Measurements from ENCODE around the gene VPS41.

Gene VPS41

DNA sequence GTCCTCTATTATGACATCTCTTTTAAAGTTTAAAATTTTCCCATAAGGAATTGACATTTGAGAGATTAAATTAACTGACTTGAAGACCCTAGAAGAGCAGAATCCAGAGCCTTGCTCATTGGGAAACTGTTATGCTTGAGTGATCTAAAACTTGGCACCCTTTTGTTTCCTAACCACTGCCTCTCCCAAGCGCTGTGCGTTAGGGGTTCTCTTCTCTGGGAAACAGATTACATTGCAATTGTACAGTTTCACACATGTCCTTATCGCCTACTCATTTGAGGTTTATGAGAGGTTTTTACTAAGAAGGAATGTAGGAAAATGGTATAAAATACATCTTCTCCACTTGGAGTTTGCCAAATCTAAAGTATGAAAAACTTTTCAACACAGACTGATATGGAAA is 151.1 kb downstream of the VPS41 start:
- DNase-seq (ENCODE audit: low spot score in 2 of 2) = no peak
- Mint-ChIP-seq H3K27ac (ENCODE audit: low read depth) (no peak overlapping the region), H3K9me3 (no peaks in the 10 kb centered on the region), H3K4me1 (no peaks in the 10 kb centered on the region), H3K4me3 (no peak overlapping the region), H3K36me3 (ENCODE audit: insufficient read depth) (peaks cover 24% of the 10 kb centered on the region), H3K27me3 (no peaks in the 10 kb centered on the region)
- ATAC-seq (replicated peaks; ENCODE audit: extremely low read depth, poor library complexity, severe bottlenecking) = no peak

DNA sequence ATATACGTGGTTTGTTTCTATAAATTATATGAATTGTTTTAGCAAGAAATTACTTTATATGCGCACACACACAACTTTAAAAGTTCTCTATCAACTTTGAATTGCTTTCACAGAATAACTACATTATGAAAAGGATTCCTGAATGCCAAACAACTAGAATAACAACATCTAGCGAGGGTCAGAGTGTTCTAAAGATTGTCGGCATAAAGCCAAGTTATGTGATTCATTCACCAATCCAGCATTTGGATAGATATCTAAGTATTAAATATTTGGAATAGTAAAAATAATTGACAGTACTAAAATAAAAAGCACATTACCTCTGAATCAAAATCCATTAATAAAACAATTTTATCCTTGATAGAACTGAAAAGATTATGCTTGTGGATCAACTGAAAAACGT is 152.5 kb downstream of the VPS41 start:
- no peaks in the 10 kb centered on the region for H3K27me3 Mint-ChIP-seq
- peaks cover 34% of the 10 kb centered on the region for H3K36me3 Mint-ChIP-seq (ENCODE audit: insufficient read depth)
- H3K4me1 Mint-ChIP-seq = no peaks in the 10 kb centered on the region
- ATAC-seq (replicated peaks; ENCODE audit: extremely low read depth, poor library complexity, severe bottlenecking) (no peak), DNase-seq (ENCODE audit: low spot score in 2 of 2) (no peak)
- no peak overlapping the region for H3K27ac Mint-ChIP-seq (ENCODE audit: low read depth)
- no peak overlapping the region for H3K4me3 Mint-ChIP-seq
- no peaks in the 10 kb centered on the region for H3K9me3 Mint-ChIP-seq

DNA sequence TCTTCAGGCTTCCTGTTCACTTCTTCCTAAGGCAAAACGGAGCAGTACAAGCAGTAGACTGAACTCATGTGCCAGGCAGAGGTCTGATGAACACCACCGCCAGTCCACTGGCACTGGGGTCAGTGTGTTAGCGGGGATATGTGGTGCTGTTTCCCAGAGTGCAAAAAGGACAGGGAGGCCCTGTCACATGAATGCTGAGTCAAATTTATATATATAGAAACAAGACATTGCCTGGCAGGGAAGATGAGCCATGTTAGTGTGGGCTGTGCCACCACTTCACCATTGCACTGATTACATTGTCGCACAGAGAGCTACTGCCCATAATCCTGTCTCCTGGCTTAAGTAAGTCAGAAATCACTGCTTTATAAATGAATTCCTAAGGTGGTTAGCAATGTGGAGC is 155.6 kb downstream of the VPS41 start:
- no peak for ATAC-seq (replicated peaks; ENCODE audit: extremely low read depth, poor library complexity, severe bottlenecking)
- Mint-ChIP-seq H3K4me1 (no peaks in the 10 kb centered on the region), H3K36me3 (ENCODE audit: insufficient read depth) (peaks cover 35% of the 10 kb centered on the region), H3K27me3 (no peaks in the 10 kb centered on the region), H3K27ac (ENCODE audit: low read depth) (no peak overlapping the region), H3K9me3 (no peaks in the 10 kb centered on the region), H3K4me3 (no peak overlapping the region)
- no peak for DNase-seq (ENCODE audit: low spot score in 2 of 2)

DNA sequence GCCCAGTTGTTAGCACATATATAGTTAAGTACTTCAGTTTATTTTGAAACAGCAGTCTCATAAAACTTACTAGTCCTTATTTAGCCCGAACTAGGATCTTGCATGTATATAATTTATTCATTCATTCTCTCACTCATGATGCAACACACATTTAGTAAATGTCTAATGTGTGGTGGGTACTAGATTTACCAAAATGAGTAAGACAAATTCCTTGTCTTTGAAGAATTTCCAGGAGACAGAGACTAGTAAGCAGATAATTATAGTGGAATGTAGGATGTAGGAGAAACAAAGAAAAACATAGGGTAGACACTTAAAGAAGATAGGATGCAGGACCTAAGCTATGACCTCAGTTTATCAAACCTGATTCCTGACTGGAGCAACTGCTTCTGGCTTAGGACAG is 157.6 kb downstream of the VPS41 start:
- Mint-ChIP-seq H3K27ac (ENCODE audit: low read depth) (no peak overlapping the region), H3K4me3 (no peak overlapping the region), H3K9me3 (no peaks in the 10 kb centered on the region), H3K4me1 (no peaks in the 10 kb centered on the region), H3K36me3 (ENCODE audit: insufficient read depth) (peaks cover 37% of the 10 kb centered on the region), H3K27me3 (no peaks in the 10 kb centered on the region)
- ATAC-seq (replicated peaks; ENCODE audit: extremely low read depth, poor library complexity, severe bottlenecking) (no peak), DNase-seq (ENCODE audit: low spot score in 2 of 2) (no peak)

DNA sequence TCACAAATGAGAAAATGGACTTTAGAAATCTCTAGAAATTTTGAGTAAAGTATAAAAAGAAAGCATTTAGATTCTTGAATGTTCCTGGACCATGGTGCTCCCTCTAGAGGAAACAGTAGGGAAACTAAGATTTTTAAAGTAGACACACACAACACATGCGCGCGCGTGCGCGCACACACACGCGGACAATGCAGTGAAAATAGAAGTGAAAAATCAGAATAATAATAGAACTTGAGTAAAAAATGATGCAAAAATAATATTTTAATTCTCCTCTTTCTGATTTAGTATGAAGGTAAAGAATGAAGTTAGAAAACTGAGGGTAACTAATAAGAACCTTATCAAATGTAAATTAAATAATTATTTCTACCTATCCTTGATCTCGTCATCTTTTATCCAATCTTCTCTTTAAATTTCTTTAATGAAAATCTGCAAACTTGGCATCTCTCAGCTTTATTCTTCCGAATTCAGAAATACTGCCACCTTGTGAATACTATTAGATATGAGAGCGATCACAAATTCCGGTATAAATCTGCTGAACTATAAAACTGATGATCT is 160.9 kb downstream of the VPS41 start:
- Mint-ChIP-seq H3K9me3 (no peaks in the 10 kb centered on the region), H3K27me3 (no peaks in the 10 kb centered on the region), H3K4me1 (no peaks in the 10 kb centered on the region), H3K36me3 (ENCODE audit: insufficient read depth) (peaks cover 39% of the 10 kb centered on the region), H3K27ac (ENCODE audit: low read depth) (no peak overlapping the region), H3K4me3 (no peak overlapping the region)
- no peak for ATAC-seq (replicated peaks; ENCODE audit: extremely low read depth, poor library complexity, severe bottlenecking)
- no peak for DNase-seq (ENCODE audit: low spot score in 2 of 2)

DNA sequence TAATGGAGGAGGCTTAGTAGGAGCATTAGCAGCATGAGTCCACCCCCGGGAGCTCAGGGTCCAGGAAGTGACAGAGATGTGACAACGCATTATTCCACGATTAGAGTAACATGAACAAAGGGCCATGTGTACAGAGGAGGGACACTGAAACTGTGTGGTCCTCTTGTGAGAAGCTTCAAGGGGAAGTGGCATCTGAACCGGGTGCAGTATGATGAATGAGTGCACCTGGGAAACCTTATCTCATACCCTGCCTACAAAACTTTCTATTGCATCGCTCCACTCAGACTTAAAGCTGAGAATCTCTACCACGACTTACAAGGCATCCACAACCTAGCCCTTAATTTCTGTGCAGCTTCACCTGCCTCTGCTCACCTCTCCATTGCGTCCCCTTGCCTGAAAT is 162.6 kb downstream of the VPS41 start:
- no peak for ATAC-seq (replicated peaks; ENCODE audit: extremely low read depth, poor library complexity, severe bottlenecking)
- Mint-ChIP-seq H3K27ac (ENCODE audit: low read depth) (no peak overlapping the region), H3K36me3 (ENCODE audit: insufficient read depth) (peaks cover 39% of the 10 kb centered on the region)

DNA sequence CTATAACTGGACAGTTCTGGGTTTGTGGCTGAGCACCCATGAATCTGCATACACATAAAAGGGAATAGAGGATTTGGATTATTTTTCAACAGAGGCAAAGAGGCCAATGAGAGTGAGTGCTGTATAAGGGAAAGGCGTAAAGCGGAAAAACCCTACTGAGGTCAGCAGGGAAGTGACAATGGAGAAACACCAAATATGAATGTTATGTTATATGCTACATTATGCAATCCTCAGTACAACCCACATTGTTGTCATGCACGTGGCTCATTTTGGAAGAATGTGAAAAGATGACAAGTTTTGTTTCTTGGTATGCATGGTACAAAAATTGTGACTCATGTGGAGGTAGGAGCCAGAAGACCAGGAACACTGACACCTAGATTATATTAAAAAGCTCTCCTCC is 164.2 kb downstream of the VPS41 start:
- no peaks in the 10 kb centered on the region for H3K4me1 Mint-ChIP-seq

More for the DNA sequence above, 162.6 kb downstream of the VPS41 start:
- H3K4me1 Mint-ChIP-seq = no peaks in the 10 kb centered on the region
- DNase-seq (ENCODE audit: low spot score in 2 of 2) = no peak
- no peaks in the 10 kb centered on the region for H3K9me3 Mint-ChIP-seq
- H3K4me3 Mint-ChIP-seq = no peak overlapping the region
- no peaks in the 10 kb centered on the region for H3K27me3 Mint-ChIP-seq

DNA sequence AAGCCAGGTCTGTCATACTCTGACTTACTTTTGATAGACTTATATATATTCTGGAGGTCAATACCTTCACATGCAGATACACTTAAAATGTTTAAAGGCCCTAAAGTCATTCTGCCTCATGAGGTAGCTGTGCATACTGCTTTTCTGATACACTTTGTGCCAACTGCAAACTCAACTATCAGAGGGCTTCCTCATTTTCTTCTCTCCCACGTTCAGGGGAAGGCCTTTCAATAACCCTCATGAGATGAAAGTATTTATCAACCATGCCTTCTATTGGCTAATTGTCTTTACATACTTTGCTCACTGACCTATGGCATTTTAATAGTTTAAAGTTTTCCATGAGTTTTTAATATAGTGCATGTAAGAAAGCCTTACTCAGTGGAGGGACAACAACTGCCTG is 165.1 kb downstream of the VPS41 start:
- Mint-ChIP-seq H3K27ac (ENCODE audit: low read depth) (no peak overlapping the region), H3K9me3 (no peaks in the 10 kb centered on the region), H3K27me3 (no peaks in the 10 kb centered on the region), H3K36me3 (ENCODE audit: insufficient read depth) (peaks cover 39% of the 10 kb centered on the region), H3K4me1 (no peaks in the 10 kb centered on the region), H3K4me3 (no peak overlapping the region)
- DNase-seq (ENCODE audit: low spot score in 2 of 2) = no peak
- ATAC-seq (replicated peaks; ENCODE audit: extremely low read depth, poor library complexity, severe bottlenecking) = no peak

More for the DNA sequence above, 164.2 kb downstream of the VPS41 start:
- Mint-ChIP-seq H3K9me3 (no peaks in the 10 kb centered on the region), H3K27ac (ENCODE audit: low read depth) (no peak overlapping the region), H3K4me3 (no peak overlapping the region), H3K27me3 (no peaks in the 10 kb centered on the region), H3K36me3 (ENCODE audit: insufficient read depth) (peaks cover 40% of the 10 kb centered on the region)
- ATAC-seq (replicated peaks; ENCODE audit: extremely low read depth, poor library complexity, severe bottlenecking) = no peak
- no peak for DNase-seq (ENCODE audit: low spot score in 2 of 2)

DNA sequence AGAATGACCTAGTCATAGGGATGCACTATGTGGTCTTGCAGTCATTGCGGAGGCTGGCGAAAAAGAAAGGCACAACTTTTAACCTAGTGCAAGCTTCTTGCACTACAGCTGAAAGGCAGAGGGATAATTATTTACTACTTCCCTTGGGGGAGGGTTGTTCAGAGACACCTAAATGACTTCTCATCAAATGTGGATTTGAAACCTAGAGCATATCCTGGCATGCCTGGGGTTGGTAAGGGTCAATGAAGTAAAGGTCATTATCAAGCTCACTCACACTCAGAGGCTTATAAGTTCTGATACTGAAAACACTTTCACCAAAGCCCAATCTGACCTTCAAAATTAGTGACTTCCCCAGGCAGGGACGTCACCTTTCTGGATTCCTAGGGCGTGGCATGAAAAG is 168.9 kb downstream of the VPS41 start:
- H3K4me3 Mint-ChIP-seq = no peak overlapping the region
- DNase-seq (ENCODE audit: low spot score in 2 of 2) (no peak), ATAC-seq (replicated peaks; ENCODE audit: extremely low read depth, poor library complexity, severe bottlenecking) (no peak)
- no peaks in the 10 kb centered on the region for H3K27me3 Mint-ChIP-seq
- peaks cover 35% of the 10 kb centered on the region for H3K36me3 Mint-ChIP-seq (ENCODE audit: insufficient read depth)
- H3K4me1 Mint-ChIP-seq = no peaks in the 10 kb centered on the region
- no peaks in the 10 kb centered on the region for H3K9me3 Mint-ChIP-seq
- H3K27ac Mint-ChIP-seq (ENCODE audit: low read depth) = no peak overlapping the region

DNA sequence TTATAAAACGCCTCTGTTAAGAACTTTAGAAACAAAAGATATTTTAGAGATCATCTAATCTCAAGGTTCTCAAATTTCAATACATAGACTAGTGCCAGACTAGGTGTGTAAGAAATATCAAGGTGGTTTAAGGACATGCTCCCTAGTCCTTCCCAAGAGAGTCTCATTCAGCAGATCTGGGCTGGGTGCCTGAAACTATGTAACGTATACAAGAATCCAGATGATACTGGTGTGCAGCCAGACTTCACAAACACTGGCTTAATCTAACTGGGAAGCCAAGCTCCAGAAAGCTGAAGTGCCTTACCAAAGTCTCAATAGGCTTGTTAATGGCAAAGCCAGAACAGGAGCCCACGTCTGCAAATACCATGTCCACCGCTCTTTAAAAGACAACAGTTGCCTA is 172.9 kb downstream of the VPS41 start:
- H3K27me3 Mint-ChIP-seq = no peaks in the 10 kb centered on the region
- ATAC-seq (replicated peaks; ENCODE audit: extremely low read depth, poor library complexity, severe bottlenecking) (no peak), DNase-seq (ENCODE audit: low spot score in 2 of 2) (no peak)
- H3K4me3 Mint-ChIP-seq = no peak overlapping the region
- no peaks in the 10 kb centered on the region for H3K4me1 Mint-ChIP-seq
- no peak overlapping the region for H3K27ac Mint-ChIP-seq (ENCODE audit: low read depth)
- H3K36me3 Mint-ChIP-seq (ENCODE audit: insufficient read depth) = peaks cover 19% of the 10 kb centered on the region
- no peaks in the 10 kb centered on the region for H3K9me3 Mint-ChIP-seq

DNA sequence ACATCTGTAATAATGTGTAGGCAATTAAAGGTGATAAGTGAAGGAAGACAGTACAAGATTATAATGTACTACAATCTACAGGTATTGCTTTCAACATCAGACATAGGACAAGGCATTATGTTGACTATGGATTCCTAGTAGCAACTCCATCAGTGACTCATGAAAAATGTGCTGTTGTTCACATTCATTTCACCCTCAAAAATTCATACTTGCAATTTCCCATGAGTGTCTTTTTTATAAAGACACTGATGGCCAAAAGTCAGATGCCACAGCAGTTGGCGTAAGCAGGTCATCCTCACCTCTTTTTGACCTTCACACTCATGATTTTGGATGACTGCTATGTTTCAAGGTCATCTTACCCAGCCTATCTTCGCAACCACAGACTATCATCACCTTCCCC is 177.8 kb downstream of the VPS41 start:
- Mint-ChIP-seq H3K4me1 (no peaks in the 10 kb centered on the region), H3K27ac (ENCODE audit: low read depth) (no peak overlapping the region), H3K36me3 (ENCODE audit: insufficient read depth) (peaks cover 20% of the 10 kb centered on the region), H3K9me3 (no peaks in the 10 kb centered on the region), H3K4me3 (no peak overlapping the region), H3K27me3 (no peaks in the 10 kb centered on the region)
- no peak for DNase-seq (ENCODE audit: low spot score in 2 of 2)
- ATAC-seq (replicated peaks; ENCODE audit: extremely low read depth, poor library complexity, severe bottlenecking) = no peak

DNA sequence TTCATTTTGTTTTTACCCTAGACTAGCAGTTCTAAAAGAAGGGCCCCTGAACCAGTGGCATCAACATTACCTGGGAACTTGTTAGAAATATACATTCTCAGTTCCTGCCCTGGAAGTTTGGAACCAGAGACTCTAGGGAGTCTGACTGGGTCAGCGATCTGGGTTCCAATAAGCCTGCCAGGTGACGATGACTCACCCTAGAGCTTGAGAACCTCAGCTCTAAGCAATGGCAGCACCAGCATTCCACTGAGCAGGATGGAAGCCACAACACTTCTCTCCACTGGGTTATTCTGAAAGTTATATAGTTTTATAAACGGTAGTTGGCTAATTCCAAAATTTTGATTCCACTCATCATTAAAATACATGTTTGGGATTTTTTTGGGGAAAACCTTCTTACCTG is 180.8 kb downstream of the VPS41 start:
- Mint-ChIP-seq H3K4me3 (no peak overlapping the region), H3K36me3 (ENCODE audit: insufficient read depth) (peaks cover 26% of the 10 kb centered on the region), H3K9me3 (no peaks in the 10 kb centered on the region), H3K27me3 (no peaks in the 10 kb centered on the region), H3K4me1 (no peaks in the 10 kb centered on the region), H3K27ac (ENCODE audit: low read depth) (no peak overlapping the region)
- no peak for DNase-seq (ENCODE audit: low spot score in 2 of 2)
- ATAC-seq (replicated peaks; ENCODE audit: extremely low read depth, poor library complexity, severe bottlenecking) = no peak

DNA sequence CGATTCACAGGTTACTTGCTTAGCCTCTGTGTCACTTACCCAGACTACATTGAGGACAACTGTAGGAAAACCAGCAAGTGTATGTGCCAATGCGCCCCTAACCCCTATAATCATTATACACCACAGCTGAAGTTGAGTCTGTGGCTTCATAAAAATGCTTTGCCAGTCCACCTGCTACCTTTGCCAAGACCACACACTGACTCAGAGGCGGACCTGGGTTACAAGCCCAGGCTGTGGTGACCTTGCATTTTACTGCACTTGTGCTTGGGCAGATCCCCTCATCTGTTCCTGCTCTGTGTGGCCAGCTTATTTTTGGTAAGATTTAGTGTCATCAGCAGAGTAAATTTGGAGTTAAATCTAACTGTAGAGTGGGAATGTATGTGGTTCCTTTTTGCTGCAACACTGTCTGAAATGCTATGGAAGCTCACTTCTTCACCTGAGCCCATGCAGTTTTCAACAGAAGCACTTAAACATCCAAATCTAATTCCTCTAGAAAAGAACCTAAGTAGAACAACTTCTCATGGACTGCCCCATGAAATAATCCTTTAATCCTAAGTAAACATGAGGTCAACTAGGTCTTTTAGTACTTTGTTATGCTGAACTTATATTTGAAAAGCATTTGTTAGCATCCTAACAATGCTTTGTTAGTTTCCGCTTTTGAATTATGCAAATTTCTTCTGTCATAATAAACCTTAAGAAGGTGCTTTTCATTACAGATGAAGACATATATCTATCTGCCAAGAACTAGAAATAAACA is 181.6 kb downstream of the VPS41 start:
- H3K36me3 Mint-ChIP-seq (ENCODE audit: insufficient read depth) = peaks cover 28% of the 10 kb centered on the region
- DNase-seq (ENCODE audit: low spot score in 2 of 2) (no peak), ATAC-seq (replicated peaks; ENCODE audit: extremely low read depth, poor library complexity, severe bottlenecking) (no peak)
- no peaks in the 10 kb centered on the region for H3K27me3 Mint-ChIP-seq
- H3K27ac Mint-ChIP-seq (ENCODE audit: low read depth) = no peak overlapping the region
- H3K9me3 Mint-ChIP-seq = no peaks in the 10 kb centered on the region
- no peaks in the 10 kb centered on the region for H3K4me1 Mint-ChIP-seq
- no peak overlapping the region for H3K4me3 Mint-ChIP-seq
